SH-SY5Y (cell line): ENCODE measurements around the gene SUMF1.
A peak's percentile ranks its signal among the peaks of the same experiment; 100 is the strongest.

Experiments used
- GATA2 ChIP-seq: IDR thresholded peaks from 2 replicates; pipeline ENCODE4 v1.6.1; 2011; ENCODE audit warnings: mild to moderate bottlenecking, low read depth, low read length
- GATA3 ChIP-seq: IDR thresholded peaks from 2 replicates; pipeline ENCODE4 v1.6.1; 2011; ENCODE audit warnings: low read depth, mild to moderate bottlenecking, low read length, moderate library complexity

SUMF1 gene

DNA sequence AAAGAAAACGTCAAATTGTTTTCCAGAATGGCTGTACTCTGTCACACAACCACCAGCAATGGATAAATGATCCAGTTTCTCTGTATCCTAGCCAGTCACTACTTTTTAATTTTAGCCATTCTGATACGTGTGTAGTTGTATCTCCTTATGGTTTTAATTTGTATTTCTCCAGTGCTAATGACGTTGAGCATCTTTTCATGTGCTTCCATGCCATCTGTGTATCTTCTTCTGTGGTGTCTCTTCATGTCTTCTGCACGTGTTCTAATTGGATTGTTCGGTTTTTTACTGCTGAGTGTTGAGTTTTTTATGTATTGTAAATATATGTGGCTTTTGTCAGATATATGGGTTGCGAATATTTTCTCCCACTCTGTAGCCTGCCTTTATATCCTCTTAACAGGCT lies 81.9 kb downstream of the SUMF1 start:
- no peak for TF ChIP-seq GATA3
- no peak for TF ChIP-seq GATA2

DNA sequence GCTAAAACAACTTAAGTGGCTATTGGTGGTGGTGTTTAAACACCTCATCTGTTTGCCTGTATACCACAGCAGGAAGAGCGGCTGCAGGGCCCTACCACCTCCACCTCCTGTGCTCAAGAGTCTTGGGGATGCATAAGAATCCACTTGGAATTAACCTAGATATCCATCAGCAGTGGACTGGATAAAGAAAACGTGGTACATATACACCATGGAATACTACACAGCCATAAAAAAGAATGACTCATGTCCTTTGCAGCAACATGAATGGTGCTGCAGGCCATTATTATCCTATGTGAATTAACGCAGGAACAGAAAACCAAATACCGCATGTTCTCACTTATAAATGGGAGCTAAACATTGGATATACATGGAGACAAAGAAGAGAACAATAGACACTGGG lies 87.1 kb downstream of the SUMF1 start:
- TF ChIP-seq GATA2, result no peak
- TF ChIP-seq GATA3, result no peak

DNA sequence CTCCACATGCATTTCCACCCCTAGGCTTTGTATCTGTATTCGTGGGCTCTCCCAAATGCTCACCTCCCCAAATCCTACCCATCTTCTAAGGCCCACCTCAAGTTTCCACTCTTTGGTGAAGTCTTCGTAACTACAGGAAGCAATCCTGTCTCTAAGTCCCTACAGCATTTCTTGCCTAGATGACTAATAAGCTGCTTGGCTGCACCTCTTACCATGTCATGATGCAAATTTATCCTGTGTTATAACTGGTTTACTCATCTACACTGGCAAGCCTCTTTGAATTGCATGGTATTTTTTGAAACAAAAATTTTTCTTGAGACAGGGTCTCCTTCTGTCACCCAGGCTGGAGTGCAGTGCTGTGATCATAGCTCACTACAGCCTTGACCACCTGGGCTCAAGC lies 90.6 kb downstream of the SUMF1 start:
- TF ChIP-seq GATA2, result no peak
- no peak for TF ChIP-seq GATA3

DNA sequence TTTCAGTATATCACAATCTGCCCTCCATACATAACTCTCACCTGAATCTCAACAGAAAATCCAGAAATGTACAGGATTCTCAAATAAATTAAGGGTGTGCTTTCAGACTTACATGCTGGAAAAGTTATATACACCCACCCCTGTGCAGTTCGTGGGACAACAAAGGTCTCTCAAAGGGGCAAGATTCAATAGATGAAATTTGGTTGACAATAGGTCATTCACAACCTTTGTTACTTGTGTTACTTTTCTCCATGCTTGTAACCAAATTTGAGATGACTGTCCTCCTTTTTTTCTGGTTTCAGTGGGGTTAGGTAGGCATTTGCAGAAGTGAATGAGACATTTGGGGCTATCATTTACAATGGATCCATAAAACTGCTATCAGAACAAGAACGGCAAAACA lies 91.2 kb downstream of the SUMF1 start:
- TF ChIP-seq GATA2 (no peak), GATA3 (no peak)

DNA sequence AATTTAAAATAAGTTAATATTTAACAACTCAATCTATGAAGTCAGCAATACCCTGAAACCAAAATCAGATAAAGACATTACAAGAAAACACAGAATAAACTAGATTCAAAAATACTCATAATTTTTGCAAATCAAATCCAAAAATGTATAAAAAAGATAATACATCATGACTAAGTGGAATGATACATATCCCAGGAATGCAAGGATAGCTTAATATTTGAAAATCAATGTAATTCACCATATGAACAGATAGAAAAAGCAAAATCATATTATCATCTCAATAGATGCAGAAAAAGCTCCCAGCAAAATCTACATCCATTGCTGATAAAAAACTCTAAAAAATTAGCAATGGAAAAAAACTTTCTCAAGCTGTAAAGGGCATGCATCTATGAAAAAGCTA lies 93.4 kb downstream of the SUMF1 start:
- no peak for TF ChIP-seq GATA2
- TF ChIP-seq GATA3, result no peak

DNA sequence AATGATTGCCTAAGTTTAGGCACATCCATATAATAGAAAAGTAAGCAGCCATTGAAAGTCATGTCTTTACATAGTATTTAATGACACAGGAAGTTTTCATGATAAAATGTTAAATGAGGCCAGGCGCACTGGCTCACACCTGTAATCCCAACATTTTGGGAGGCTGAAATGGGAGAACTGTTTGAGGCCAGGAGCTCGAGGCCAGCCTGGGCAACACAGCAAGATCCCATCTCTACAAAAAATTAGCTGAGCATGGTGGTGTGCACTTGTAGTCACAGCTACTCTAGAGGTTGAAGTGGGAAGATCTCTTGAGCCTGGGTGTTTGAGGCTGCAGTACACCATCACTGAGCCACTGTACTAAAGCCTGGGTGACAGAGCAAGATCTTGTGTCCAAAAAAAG lies 104.5 kb downstream of the SUMF1 start:
- TF ChIP-seq GATA2, result no peak
- no peak for TF ChIP-seq GATA3

DNA sequence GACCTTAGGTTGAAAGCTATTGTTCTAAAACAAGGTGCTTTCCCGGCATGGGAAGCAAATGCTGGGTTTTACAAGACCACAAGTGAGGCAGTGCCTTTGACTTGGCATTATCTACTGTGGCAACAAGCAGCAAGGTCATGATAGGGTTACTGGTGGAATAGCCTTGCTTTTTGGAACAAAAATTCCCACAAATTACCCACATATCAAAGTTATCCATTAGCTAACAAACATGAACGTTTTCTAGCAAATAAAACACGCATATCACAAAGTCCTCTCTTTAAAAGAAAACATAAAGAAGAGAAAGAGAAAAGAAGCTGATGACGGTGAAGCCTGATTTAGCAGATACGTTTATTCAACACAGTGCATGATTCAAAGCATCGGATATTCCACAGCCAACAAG lies 106.3 kb downstream of the SUMF1 start:
- TF ChIP-seq GATA3 (no peak), GATA2 (no peak)

DNA sequence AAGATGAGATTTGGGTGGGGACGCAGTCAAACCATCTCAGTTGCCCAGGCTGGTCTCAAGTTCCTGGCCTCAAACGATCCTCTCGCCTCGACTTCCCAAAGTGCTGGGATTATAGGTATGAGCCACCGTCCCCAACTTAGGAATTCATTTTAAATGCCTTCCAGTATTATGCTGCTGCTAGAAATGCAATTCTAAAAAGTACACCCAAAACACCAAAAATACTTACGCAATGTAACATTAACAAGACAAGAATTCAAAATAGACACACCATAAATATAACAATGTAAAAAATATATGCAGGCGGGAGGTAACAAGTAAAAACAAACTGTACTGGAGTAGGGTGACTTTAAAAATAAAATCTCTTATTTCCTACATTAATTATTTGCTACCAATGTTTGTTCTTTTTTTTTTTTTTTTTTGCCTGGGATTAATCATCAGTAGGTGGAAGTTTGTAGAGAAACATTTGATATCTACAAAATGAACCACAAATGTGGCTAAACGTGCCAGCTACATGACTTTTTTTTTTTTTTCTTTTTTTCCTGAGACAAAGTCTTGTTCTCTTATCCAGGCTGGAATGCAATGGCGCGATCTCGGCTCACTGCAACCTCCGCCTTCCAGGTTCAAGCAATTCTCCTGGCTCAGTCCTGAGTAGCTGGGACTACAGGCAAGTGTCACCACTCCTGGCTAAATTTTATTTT lies 107.1 kb downstream of the SUMF1 start:
- TF ChIP-seq GATA2 (no peak), GATA3 (no peak)

DNA sequence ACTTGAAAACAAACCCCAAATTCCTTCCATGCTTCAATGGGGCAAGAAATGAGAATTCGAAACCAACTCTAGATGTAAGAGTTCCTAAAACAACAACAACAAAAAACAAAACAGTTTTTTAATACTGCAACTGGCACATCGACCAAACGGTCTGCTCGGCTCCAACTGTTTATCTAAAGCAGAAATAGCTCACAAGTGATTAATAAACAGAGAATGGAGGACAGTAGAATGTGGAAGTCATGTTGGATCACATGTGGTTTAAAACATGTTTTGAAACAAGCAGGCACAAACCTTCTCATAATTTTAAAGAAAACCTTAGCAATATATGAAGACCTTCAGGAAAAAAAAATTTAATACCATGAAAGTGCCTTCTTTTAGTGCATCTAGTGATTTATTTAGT lies 108.8 kb downstream of the SUMF1 start:
- TF ChIP-seq GATA3, result no peak
- no peak for TF ChIP-seq GATA2

DNA sequence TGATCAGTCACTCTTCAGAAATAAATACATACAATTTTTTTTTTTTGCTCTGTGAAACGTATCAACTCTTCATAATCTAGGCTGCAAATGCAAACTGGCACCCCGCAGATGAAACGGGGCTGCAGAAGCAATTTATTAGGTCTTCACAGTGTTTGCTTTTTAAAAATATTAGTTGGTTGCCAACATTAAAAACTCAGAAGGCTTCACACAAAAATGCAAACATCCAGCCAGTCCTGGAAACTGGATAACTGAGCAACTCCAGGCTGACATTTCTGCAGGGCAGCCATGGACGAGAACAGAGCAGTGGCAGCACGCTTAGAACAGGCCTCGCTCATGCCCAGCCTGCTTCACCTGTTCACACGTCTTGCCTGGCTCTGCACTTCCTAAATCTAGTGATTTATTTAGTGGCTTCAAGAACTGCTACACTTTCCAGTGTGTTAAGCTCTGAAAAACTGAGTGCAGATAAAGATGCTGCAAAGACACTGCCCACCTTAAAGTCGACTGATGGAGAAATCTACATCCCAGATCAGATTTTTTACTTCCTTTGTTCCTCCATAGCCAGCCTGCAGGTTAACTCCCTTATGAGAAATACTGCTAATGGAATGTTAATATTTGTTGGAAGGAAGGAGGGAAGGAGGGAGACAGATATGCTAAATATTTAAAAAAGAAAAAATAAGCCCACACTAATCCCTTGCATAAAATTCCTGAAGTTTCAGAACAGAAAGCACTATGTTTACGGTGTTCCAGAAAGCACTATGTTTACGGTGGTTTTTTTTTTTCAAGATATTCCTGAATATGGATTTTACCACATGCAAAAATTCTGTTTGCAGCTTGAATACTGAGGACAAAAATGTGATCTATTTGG lies 110.3 kb downstream of the SUMF1 start:
- TF ChIP-seq GATA3, result no peak
- TF ChIP-seq GATA2, result no peak

DNA sequence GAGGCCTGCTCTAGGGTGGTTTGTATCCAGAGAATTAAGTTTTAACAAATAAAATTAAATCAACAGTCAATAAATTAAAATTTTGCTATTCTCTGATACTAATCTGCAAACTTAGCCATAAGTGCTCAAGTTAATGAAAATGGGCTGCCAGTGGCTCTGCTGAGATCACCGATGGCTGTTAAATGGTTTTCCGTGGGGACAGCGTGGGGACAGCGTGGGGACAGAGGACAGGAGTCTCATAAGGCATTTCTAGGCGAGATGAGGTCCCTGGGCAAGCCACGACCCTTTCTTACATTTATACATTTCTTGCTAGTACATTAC lies 110.9 kb downstream of the SUMF1 start:
- TF ChIP-seq GATA3 (no peak), GATA2 (peak; percentile 41; the same call in 1 of the 2 replicates)

DNA sequence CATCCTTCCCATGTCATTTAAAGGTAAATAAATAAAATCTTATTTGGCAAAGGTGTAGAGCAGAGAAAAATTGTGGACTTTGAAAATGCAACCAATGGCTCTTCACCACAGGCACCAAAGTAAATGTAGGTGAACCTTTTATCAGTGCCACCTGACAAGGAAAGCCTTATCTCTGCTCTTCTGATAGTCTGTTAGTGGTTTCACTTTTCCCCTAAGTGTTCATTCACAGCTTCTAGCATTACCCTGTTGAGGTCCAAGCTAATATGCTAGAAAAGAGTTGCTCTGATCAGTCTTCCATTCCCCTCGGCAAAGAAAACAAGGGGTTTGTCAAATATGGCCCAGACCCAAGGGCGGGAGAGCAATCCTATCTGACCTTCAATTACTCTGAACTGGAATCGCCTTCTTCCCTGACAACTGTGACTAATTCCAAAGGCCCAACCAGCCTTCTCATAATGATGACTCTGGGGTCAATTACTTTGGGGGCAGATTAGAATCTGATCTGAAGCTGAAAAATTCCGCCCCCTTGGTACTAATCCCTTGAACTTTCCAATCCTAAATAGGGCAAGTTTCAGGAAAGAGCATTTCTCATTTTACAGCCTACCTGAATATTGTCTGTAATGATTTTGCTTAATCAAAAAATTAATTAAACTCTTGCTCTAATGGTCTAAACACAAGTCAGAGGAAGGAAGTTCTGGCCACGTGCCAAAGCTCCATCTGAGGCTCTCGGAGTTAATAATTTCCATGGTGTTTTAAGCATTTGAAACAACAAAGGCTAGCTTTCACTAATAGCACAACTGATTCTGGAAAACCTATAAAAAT lies 111.5 kb downstream of the SUMF1 start:
- TF ChIP-seq GATA2 (peak; percentile 68; the same call in 1 of the 2 replicates), GATA3 (peak; percentile 76)

DNA sequence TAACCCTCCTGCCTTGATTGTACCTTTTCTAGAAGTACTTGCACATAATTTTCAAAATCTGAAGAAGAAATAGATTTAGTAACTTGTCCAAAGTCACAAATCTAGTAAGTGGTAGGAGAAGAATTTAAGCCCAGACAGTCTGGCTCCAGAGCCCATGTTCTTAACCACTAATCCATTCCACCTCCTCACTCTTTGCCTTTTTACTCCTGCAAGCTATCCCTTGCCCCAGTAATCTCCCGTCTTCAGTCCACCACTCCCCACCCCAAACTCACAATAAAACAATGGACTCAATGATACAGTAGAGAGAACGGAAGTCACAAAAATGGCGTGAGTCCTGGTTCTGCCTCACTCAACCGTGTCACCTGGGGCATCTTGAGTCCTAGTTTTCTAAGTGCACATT lies 115.2 kb downstream of the SUMF1 start:
- TF ChIP-seq GATA2 (no peak), GATA3 (no peak)

DNA sequence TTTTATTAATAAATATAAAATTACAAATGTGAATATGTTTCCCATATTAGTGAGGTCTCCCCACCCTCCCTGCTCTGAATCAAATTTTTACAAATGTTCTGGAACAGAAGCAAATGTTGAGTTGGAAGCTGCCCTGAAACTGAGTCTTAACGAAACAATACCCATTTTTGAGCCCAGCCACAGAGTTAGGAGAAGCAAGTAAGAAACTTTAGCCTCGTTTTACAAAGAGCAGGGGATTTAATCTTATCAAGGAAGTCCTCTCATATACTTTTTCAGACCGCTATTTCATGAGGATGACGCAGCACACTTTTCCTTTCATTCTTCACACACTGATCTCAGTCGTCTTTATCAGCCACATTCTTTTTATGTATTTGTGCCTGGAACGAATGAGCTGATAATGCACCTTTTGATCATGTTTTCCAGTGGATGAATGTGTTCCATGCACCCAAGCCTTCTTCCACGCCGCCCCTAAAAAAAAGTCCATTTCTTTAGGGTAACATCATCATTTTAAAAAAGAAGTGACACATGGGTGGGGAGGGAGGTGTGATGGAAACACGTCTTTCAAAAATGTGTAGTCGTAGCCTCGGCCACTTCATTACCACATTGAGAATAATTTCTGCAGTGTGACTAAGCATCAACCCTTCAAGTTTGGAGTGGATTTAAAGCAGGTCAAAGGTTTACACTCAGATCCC lies 115.8 kb downstream of the SUMF1 start:
- TF ChIP-seq GATA3 (no peak), GATA2 (no peak)

DNA sequence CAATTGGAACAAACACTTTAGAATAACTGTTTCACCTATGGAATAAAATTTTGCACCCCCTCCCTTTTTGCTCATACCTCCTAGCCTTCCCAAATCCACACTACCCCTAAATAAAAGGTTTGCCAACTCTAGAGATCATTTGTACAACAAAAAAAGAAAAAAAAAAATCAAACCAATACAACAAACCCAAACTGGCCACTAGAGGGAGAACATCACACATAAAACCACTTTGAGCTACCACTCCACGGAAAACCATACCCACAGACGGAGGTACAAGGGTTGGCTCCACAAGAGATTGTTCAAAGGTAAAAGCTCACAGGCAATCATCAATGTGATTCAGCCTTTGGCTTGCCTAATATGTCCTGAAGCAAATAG lies 116.3 kb downstream of the SUMF1 start:
- TF ChIP-seq GATA2 (no peak), GATA3 (no peak)

DNA sequence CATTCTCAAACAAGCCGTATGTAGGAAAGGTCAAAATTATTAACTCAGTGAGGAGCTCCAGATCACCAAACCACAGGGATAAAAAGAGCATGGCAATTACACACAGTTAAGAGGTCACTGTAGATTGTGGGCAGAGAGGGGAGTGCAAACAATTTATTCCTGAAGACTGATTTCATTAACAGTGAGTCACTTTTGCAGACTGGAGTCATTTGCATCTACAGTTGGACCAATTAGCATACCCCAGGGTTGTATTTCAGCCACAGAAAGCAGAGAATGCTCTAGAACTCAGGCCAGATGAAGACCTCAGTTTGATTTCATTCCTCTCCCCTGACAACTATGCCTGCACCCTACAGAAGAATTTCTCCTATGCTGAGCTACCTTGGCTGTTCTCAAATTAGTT lies 123.8 kb downstream of the SUMF1 start:
- TF ChIP-seq GATA2 (no peak), GATA3 (no peak)
